ENCODE results near the gene PRUNE1.
A peak's percentile ranks its signal among the peaks of the same experiment; 100 is the strongest.

Gene PRUNE1

DNA sequence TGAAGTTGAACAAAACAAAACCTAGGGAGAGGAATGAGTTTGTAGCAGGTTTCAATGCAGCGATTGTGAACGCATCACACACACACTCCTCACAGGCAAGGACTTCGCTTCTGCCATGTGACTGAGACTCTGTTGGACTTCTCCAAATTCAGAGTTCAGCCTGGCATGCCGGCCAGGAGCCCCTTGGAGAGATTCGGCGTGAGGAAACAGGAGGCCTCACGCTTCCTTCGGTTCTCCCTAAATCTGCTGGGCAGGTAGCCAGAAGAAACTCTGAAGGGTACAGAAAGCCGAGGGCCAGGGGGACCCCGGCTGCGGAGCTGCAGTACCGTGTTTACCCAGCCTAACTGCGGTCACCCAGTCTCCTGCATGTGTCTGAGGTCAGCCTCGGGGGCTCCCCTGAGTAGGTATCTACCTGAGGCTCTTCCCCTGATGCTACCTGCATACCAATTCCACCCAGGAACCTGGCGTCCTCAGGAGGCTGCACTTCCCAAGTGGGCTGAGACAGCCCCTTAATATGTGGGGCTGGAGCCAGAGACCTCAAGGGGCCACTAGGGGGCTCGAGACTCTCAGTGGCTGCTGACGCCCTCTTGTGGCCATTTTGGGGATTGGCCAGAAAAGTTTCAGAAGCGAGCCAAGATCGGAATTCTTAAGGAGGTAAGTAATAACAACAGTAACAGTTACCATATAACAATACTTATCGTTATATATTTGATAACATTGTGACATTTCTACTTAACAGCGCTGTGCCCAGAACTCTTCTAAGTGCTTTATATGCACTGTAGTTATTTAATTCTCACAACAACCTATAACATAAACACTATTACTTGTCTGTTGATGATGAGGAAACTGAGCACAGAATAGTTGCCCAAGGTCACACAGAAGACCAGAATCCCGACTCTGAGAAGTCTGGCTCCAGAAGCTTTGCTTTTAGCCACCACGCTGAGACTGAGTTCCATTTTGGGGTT, 28.9 kb upstream of the PRUNE1 start:
- DNase-seq, result peak; percentile 90
- peak; percentile 58 for ATAC-seq

DNA sequence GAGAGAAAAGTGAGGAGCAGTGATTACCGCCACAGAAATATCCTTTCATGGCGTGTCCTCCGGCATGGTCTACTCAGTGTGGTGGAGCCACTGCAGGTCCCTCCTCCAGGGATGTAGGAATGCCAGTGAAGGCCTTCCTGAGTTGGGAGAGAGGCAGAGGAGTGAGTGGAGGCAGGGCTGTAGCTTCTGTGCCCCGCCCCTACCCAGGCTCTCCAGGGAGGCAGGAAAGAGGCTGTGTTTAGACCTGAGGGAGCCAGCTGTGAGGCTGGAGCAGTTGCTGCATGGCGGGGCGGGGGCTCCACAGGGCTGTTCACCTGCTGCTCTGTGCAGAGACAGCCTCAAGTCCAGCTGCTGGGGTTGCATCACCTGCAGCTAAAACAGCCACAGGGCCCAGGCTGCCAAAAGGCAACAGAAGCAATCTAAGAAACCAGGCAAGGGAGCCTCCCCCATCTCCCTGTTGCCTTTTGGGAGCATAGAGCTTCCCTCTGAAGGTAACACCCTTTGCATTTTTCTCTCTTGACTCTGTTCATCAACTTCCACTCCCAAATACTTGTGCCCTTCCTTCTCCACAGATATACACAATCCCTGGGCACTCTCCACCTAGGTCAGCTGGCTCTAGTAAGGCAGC, 27.0 kb upstream of the PRUNE1 start:
- ATAC-seq (no peak), DNase-seq (no peak)

DNA sequence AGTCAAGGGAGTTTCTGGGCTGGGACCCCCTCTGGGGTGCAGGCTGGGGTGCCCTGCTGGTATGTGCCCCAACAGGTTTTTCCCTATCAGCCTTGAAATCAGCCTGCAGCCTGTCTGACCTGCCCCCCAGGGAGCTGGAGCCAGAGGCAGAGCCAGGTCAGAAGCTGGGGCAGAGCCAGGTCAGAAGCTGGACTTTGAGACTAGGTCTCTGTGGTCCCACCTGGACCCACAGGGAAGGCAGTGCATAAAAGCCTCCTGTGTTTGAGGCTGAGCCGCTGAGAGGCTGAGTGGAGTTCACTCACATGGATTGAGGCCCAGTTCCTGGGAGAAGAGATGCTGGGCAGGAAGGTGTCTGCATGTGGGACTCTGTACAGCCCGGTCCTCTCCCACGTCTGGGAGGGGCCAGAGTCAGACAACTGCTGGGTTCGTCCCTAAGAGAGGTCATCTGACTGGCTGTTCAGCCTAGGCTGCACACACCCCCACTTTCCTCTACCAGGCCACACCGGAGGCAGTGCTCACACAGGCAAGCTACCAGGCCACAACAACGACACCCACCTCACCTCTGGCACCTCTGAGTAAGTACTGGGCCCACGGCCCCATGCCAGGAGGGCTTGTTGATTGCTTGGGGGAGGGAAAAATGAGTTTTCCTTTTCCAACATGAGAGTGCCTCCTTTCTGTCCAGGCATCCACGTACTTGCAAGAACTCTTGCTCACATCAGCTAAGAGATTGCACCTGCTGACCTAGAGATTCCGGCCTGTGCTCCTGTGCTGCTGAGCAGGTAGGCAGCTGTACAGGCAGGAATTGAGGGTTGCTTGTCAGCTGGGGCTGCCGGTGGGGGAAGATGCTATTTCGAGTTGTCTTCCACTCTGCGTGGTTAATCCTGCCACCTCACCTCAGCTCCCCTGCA, 26.2 kb upstream of the PRUNE1 start, which contains the start of gene ANXA9:
Gene ANXA9, plus strand, starts transcription at position 488 of the 908 bp plus-strand sequence. CDS start 814 bp downstream, outside the sequence.
- DNase-seq, result no peak
- peak; percentile 24 for ATAC-seq

DNA sequence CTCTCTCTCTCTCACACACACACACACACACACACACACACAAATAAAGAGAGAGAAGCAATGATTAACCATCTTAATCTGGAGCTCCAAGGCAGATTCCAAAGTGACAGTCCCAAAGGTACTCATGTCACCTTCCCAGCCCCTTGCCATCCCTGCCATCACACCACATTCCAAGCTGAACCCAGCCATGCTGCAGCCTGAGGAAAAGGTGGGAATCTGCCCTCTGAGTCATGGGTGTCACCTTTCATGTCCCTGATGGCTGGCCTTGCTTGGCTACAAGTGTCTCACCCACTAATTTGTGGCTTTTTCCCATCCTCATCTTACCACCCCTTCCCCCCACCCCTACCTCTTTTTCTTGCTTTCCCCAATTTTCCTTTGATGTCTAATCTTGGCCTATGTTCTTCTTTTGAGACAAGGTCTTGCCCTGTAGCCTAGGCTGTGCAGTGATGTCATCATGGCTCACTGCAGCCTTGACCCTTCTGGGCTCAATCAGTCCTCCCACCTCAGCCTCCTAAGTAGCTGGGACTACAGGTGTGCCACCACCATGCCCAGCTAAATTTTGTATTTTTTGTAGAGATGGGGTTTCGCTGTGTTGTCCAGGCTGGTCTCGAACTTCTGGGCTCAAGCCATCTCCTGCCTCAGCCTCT, 22.9 kb upstream of the PRUNE1 start:
- no peak for ATAC-seq

DNA sequence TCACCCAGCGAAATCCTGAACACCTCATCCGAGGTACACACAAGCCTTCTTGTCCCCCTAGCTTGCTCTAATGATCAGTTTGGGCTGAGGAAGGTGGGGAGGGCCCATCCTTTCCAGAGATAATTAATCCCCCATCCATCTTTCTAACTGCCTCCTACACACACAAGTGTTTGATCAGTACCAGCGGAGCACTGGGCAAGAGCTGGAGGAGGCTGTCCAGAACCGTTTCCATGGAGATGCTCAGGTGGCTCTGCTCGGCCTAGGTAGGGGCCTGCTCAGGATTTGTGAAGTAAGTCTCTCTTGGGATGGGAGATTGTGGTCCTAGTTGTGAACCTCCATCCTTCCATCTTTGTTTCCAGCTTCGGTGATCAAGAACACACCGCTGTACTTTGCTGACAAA, 20.3 kb upstream of the PRUNE1 start:
- no peak for ATAC-seq
- DNase-seq, result no peak

More for the DNA sequence above, 22.9 kb upstream of the PRUNE1 start:
- no peak for DNase-seq

DNA sequence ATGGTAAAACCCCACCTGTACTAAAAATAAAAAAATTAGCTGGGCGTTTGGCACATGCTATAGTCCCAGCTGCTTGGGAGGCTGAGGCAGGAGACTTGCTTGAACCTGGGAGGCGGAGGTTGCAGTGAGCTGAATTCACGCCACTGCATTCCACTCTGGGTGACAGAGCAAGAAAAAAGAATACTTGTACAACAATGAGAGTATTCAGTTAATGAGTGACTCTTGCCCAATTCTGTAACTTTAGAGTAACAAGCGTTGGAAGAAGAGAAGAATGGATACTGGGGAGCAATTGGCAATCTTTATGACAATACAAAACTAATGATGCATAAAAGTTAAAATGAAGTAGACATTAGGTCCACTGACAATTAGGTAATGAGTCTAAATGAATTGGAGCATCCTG, 15.6 kb upstream of the PRUNE1 start:
- ATAC-seq (no peak), DNase-seq (no peak)

DNA sequence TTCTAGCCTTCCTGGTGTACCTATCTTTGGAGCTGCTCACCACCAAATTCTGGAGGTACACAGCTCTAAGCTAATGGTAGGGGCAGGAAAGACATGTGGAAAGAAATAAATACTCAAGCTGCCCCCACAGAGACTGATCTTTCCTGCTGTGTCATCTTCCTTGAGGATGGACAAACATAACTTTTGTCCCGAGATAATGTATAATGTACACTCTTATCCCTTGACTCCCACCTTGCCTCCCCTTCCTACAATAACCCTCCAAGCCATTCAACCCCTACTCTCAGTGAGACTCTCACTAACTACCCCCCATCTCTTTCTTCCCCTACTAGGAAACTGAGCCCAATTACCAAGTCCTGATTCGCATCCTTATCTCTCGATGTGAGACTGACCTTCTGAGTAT, 14.0 kb upstream of the PRUNE1 start:
- ATAC-seq (no peak), DNase-seq (no peak)

DNA sequence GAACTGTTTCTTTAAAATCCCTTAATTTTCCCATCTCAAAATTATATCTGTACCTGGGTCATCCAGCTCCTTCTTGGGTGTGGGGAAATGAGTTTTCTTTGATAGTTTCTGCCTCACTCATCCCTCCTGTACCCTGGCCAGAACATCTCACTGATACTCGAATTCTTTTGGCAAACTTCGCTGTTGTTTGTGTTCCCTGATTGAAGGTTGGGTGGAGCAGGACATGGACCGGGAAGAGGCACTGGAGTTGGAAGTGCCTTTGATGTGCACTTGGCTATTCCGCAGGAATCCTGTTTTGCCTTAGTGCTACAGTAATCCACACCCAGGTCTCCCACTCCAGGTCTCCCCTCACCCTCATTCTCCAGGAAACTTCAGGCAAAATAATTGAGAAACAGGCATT, 12.8 kb upstream of the PRUNE1 start:
- DNase-seq (no peak), ATAC-seq (no peak)

DNA sequence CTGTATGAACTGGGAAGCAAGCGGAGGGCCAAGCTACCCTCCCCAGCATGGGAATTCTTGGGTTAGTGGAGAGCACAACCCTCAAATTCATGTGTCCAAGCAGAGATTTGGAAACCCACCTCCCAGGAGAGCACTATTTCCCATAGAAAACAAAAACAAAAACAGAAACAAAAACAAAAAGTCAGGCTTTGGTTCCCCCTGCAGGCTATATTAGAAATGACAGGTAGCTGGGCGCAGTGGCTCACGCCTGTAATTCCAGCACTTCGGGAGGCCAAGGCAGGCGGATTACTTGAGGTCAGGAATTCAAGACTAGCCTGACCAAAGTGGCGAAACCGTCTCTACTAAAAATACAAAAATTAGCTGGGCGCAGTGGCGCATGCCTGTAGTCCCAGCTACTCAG, 12.4 kb upstream of the PRUNE1 start:
- ATAC-seq, result no peak
- no peak for DNase-seq

DNA sequence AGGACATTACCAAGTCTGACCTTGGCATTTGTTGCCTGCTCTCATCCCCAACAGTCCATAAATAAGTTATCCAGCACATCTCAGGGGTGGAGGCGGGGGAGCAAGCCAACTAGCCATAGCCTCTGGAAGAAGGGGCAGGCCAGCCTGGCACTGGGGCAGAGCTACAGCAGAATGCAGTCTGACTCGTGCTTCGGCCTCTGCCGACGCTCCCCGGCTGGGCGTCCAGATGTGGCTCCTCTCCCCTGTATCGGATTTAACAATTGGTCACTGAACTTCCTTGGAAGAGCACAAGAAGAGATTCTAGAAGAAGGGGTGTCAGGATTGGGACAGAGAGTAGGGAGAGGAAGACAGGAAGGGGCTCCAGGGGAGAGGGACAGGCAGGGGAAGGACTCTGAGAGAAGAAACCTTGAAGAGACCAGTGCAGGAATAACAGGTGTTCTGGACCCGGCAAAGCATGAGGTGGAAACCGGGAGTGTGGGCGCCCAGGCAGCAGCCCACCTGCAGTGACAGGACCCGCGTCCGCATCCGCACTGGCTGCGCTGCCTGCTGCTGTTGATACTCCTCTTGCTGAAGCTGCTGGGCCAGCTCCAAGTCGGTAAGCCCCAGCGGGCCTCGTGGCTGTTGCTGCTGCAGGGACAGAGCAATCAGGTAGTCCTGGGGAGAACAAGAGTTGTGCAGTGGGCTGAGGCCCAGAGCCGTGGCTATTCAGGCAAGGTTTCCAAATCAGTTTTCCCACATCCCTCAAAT, 10.9 kb upstream of the PRUNE1 start:
- DNase-seq (no peak), ATAC-seq (no peak)

DNA sequence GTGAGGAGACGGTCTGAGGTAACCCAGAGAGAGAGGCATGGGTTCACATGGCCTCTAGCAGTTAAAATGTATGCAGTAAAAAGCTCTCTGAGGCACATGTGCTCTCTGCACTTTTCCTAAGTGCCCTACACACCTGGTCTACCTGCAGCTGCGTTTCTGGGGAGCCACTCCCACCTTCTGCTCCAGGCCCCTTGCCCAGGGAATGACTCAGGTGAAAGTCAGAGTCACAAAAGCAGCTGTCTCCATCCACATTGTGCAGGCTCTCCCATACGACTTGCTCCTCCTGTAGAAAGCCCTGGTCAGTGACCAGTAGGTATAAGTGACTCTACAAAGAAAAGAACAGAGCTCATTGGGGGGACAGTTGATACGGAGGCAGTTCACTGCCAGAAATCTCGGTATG, 10.3 kb upstream of the PRUNE1 start:
- no peak for DNase-seq
- ATAC-seq, result no peak

DNA sequence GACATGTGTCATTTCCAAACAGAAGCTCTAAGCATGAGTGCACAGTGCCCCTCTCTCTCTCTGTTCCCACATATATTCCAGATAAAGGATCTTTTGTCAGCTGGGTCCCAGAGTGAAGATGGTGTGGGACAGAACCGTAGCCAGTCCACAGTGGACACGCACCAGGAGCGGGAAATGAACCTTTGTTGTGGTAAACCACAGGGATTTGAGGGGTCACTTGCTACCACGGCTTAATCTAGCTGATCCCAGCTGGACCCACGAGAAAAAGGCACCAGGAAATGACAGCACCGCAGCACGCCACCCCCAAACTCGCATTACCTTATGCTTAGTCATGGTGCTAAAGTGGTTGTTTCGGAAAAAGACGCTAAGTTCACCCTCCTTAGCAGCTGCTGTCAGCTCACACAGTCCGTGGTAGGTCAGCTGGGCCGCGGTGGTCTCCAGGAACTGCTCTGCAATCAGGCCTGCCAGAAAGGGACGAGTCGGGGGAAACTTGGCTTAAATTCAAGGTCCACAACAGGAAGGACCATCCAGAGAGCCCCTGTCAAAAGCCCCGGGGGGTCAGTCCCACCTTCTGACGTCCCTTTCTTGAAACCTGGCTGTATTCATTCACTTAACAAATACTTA, 9.1 kb upstream of the PRUNE1 start:
- DNase-seq (peak; percentile 51), ATAC-seq (peak; percentile 78)

DNA sequence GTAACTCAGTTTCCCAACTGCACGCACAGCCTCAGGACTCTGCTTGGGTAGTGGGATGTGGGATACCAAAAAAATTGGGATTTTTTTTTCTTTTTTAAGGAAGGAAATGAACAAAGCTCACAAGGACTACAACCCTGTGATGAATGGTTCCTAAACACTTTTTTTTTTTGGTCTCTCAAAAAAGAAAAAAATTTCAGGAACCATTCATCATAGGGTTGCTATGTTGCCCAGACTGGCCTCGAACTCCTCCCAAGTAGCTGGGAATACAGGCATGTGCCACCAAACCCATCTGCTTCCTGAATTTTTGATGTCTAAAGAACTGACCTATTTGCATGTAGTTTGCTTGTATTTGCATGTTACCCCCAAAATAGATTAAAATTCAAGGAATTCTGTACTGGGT, 8.3 kb upstream of the PRUNE1 start:
- ATAC-seq, result no peak
- no peak for DNase-seq

DNA sequence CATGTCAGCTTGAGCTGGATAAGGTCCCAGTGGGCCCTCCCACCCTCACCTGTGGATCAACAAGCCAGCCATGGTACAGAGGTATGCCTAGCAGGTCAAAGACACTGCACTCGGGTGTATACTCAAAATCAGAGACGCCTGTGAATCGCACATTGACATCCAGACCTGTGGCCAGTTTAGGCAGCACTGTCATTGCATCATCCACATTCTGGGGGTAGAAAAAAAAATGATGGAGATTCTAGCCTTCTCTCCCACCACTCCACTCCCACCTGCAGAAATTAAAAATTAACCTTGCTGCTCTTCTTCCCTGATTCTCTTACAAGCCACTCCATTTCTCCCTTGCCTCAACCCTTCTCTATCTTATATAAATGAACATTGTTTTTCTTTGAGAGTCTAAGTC, 7.8 kb upstream of the PRUNE1 start:
- no peak for DNase-seq
- ATAC-seq, result no peak

DNA sequence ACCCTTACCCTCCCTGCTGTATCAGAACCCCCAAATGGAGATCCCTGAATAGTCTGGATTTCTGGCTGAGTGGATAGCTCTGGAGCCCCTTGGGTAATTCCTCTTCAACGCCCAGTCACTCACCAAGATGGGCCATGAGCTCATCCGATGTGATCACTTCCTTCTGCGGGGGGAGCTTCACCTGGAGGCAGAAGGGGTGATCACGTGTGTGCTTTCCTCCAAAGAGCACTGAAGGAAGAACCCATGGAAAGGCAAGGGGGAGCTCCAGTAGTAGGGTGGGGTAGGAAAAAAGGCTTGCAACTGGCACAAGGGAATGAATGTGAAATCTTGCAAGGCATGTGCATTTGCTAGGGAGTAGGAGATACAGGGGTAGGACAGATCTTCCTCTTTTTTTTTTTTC, 6.6 kb upstream of the PRUNE1 start:
- ATAC-seq (no peak), DNase-seq (no peak)

DNA sequence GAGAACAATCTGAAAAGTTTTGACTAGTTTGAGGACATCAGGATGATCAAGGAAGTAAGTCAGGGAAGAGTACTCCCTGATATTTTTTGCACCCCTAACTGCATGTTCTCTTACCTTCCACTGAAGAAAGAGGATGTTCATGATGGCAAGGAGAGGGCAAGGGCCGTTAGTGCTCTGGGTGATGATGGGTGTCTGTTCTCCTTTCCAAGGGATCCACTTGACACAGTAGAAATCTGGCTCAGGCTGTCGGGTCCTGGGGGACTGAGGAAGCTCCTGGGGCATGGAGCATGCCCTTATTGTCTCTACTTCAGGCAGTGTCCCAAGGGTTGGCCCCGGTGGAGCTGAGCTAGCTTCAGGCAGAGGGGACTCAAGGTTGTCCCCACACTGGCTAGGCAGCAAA, 6.2 kb upstream of the PRUNE1 start:
- DNase-seq (no peak), ATAC-seq (no peak)

DNA sequence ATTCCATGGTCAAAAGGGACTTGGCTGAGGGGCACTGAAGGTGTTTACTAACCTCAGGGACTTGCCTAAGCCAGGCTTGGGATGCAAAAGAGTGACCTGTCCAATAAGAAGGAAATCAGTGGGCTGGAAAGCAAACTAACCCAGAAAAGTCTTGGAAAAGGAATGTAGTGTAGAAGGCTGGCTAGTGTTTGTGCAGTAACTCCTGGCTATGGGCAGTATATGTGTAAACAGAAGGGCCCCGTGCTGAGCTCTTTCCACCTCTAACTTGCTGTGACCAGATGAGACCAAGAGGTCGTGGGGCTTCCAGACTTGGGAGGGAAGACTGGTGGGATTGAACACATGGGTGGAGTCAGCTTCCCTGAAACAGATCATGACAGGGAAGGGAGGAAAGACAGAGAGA, 5.6 kb upstream of the PRUNE1 start:
- ATAC-seq (no peak), DNase-seq (no peak)

DNA sequence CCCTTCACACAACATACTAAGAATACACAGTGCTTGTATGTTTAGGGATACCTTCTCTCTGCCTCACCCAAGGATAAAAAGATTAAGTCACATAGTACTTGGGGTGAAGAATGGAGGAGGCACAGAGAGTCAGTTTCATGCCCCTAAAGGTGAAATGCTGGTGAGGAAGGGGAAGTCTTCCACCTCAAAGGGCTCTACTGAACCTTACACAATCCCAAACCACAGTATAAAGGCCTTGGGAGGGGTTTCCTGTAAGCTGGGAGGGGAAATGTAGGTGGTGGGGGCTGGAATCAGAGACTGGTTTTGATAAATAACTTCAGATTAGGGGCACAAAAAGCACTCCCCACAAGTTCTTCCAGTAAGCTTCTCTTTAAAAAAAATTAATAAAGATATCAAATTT, 5.1 kb upstream of the PRUNE1 start:
- DNase-seq (no peak), ATAC-seq (no peak)

DNA sequence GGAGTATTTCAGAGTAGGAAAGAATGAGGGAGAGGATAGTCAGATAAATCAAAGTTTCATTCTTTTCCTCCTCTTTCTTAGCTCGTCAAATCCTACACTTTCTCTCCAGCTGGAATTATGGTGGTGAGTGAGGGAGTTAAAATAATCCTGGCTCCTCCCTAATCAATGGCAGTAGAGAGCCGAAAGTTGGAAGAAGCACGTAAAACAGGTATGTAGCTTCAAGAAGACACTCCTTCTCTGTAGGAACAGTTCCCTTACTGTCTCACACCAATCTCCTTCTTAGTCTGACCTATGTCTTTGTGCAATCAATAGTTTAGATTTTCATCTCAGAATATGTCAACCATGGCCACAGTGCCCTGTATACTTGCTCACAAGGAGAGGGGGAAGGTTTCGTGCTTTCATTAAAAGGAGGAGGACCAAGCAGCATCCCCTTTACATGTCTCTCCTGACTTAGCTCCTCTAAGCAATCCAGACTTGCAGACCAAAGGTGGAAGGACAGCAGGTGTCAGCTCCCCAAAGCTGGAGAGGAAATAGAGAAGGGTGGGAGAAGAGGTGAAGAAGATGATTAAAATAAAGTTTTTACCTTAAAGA, 2.4 kb upstream of the PRUNE1 start:
- no peak for ATAC-seq
- DNase-seq, result no peak

DNA sequence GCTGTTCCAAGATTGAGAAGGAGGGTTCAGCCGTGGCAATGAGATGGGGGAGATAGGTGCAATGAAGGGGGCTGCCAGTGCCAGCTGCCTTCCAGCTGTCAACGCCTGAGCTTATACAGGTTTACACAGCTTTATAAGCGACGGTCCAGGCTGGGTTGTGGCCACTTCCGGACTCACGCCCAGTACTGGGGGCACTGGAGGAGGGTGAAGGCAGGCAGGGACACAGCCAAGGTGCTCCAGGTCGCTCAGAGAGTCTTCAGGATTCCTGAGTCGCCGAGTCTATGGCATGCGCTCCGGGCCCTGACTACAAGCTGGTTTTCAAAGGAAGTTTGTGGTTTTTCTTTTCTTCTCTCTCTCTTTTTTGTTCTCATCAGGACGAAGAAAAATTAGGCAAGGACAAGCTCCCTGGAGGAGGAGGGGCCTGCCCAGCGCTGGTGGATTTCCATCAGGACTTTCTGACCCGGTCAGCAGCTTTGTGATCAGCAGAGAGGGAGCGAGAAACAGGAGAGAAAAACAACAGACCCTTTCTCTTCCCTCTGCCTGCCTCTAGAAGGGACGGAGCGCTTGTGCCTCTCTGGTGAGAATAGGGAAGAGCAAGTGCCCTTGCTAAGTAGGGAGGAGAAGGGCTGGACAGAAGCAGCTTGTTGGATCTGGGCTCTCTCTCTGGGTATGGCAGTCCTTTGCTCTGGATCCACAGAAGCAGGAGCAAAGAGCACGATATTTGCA, 1.8 kb upstream of the PRUNE1 start, which contains the start of gene MINDY1:
Gene MINDY1, minus strand, starts transcription at position 576 of the 726 bp plus-strand sequence. CDS start 4,285 bp downstream, outside the sequence.
- DNase-seq (peak; percentile 43), ATAC-seq (peak; percentile 50)
